HCT116 (cell line): Measurements from ENCODE around the gene GTF2IRD1. TPM values are rescaled to one million over a fixed set of nuclear protein-coding genes. Genes with fewer than 3 reads are reported as not detected.

Source experiments
- ATAC-seq: fragments of 200-7000 bp; cut with Tn5 transposase; 2 replicates; pipeline ENCODE4 v1.9.1; 2020; ENCODE audit warnings: mild to moderate bottlenecking, moderate library complexity
- BruUV-seq: library from RNA; stranded (reverse); fragments of 400-500 nt; replicated peaks from 2 replicates; lab custom pipeline; 2021; lab: Mats Ljungman, UMichigan
- CTCF ChIA-PET: fragments of 300-600 bp; sonication (Branson Sonifier 250); formaldehyde crosslinking; loops from one replicate; lab custom pipeline; 2021; ENCODE audit warnings: antibody characterized with exemption; lab: Charles Lee
- POLR2A ChIA-PET: fragments of 300-600, 350-600 bp; sonication (Branson Sonifier 250); formaldehyde crosslinking; loops from one replicate; lab custom pipeline; 2021; ENCODE audit warnings: antibody characterized with exemption; lab: Charles Lee
- RAD21 ChIA-PET, 2 experiments: fragments of 300-600 bp; sonication (Branson Sonifier 250); formaldehyde crosslinking; loops; one replicate each; lab custom pipeline; 2023; ENCODE audit warnings: low total read pairs in 2 of 2; ENCODE audit not compliant: uncharacterized antibody in 2 of 2, unreplicated experiment in 2 of 2, low non-redundant PET in 1 of 2; lab: Charles Lee
- DNase-seq: peaks from one replicate; pipeline ENCODE4 v3.0.0-alpha.2; 2010; ENCODE audit warnings: low read depth, low spot score
- H2AFZ ChIP-seq: fragments of 200-600 bp; shearing (Covaris generic), sonication (generic); 2 replicates; pipeline ENCODE4 v1.6.1; 2017; ENCODE audit warnings: low read depth, mixed run types, mixed read lengths, antibody characterized with exemption, low read length; ENCODE audit not compliant: poor library complexity, severe bottlenecking
- H3K27ac ChIP-seq: 2 replicates; pipeline ENCODE4 v1.5.1; 2012; ENCODE audit warnings: low read depth, low read length
- H3K27me3 ChIP-seq: fragments of 200-600 bp; sonication (generic); 2 replicates; pipeline ENCODE4 v1.6.1; 2016; ENCODE audit warnings: mixed run types, low read length, mixed read lengths; ENCODE audit not compliant: insufficient read depth
- H3K36me3 ChIP-seq, 2 experiments: fragments of 200-500 bp in 1 of 2; fragments of 200-600 bp in 1 of 2; sonication (Bioruptor generic) in 1 of 2; sonication (generic) in 1 of 2; 2 replicates each; pipeline versions ENCODE4 v1.5.1 to v1.6.1; 2014 to 2016; ENCODE audit warnings: low read length in 2 of 2, inconsistent platforms in 1 of 2, mixed read lengths in 1 of 2, mixed run types in 1 of 2; ENCODE audit not compliant: insufficient read depth in 2 of 2, control insufficient read depth in 1 of 2
- H3K4me1 ChIP-seq, 2 experiments: fragments of 200-600 bp in 1 of 2; sonication (generic) in 1 of 2; 2 replicates each; pipeline versions ENCODE4 v1.5.1 to v1.6.1; 2012 to 2017; ENCODE audit warnings: low read length in 2 of 2, inconsistent platforms in 1 of 2, mild to moderate bottlenecking in 1 of 2, mixed read lengths in 1 of 2, mixed run types in 1 of 2, moderate library complexity in 1 of 2; ENCODE audit not compliant: insufficient read depth in 2 of 2, control insufficient read depth in 1 of 2
- H3K4me2 ChIP-seq: fragments of 200-600 bp; sonication (generic); 2 replicates; pipeline ENCODE4 v1.6.1; 2017; ENCODE audit warnings: mixed run types, low read length, mixed read lengths
- H3K4me3 ChIP-seq, 2 experiments: fragments of 200-600 bp in 1 of 2; sonication (generic) in 1 of 2; replicated peaks in 1 of 2; 2 replicates each; pipeline ENCODE4 v1.5.1; 2011 to 2016; ENCODE audit warnings: low read length in 2 of 2, control low read depth in 1 of 2, low read depth in 1 of 2, mild to moderate bottlenecking in 1 of 2, mixed read lengths in 1 of 2, mixed run types in 1 of 2
- H3K79me2 ChIP-seq: fragments of 200-600 bp; sonication (generic); 2 replicates; pipeline ENCODE4 v1.6.1; 2017; ENCODE audit warnings: mild to moderate bottlenecking, mixed run types, low read length, moderate library complexity, mixed read lengths; ENCODE audit not compliant: insufficient read depth
- H3K9ac ChIP-seq: fragments of 200-600 bp; sonication (generic); 2 replicates; pipeline ENCODE4 v1.6.1; 2016; ENCODE audit warnings: low read length, mixed read lengths
- H3K9me2 ChIP-seq: fragments of 200-600 bp; sonication (generic), shearing (Covaris generic); 2 replicates; pipeline ENCODE4 v1.6.1; 2017; ENCODE audit warnings: mixed run types, mild to moderate bottlenecking, moderate library complexity; ENCODE audit not compliant: insufficient read depth
- H3K9me3 ChIP-seq, 2 experiments: fragments of 200-500 bp in 1 of 2; fragments of 200-600 bp in 1 of 2; sonication (Bioruptor generic) in 1 of 2; sonication (generic) in 1 of 2; 2 replicates each; pipeline ENCODE4 v1.6.1; 2014 to 2017; ENCODE audit warnings: low read length in 2 of 2, mixed read lengths in 2 of 2, inconsistent platforms in 1 of 2, low read depth in 1 of 2, mild to moderate bottlenecking in 1 of 2, mixed run types in 1 of 2, moderate library complexity in 1 of 2; ENCODE audit not compliant: control insufficient read depth in 1 of 2, insufficient read depth in 1 of 2
- H4K20me1 ChIP-seq: fragments of 200-600 bp; sonication (generic), shearing (Covaris generic); 2 replicates; pipeline ENCODE4 v1.6.1; 2017; ENCODE audit warnings: mixed run types, mild to moderate bottlenecking, moderate library complexity; ENCODE audit not compliant: insufficient read depth
- CBX3 ChIP-seq: IDR thresholded peaks from 2 replicates; pipeline ENCODE4 v1.6.1; 2012; ENCODE audit warnings: low read depth
- EZH2 ChIP-seq: fragments of 200-600 bp; sonication (generic); IDR thresholded peaks from 2 replicates; pipeline ENCODE4 v1.6.1; 2017; ENCODE audit warnings: antibody characterized with exemption, mixed run types
- EZH2phosphoT487 ChIP-seq: fragments of 200-600 bp; IDR thresholded peaks from 2 replicates; pipeline ENCODE4 v1.6.1; 2018; ENCODE audit warnings: antibody characterized with exemption, borderline replicate concordance
- JUND ChIP-seq: IDR thresholded peaks from 2 replicates; pipeline ENCODE4 v1.6.1; 2012
- MAX ChIP-seq: IDR thresholded peaks from 2 replicates; pipeline ENCODE4 v1.6.1; 2012
- POLR2A ChIP-seq: IDR thresholded peaks from 2 replicates; pipeline ENCODE4 v1.7.0; 2011; ENCODE audit warnings: borderline replicate concordance; ENCODE audit not compliant: insufficient read depth, insufficient read length; ENCODE audit errors: extremely low read depth
- POLR2AphosphoS5 ChIP-seq: IDR thresholded peaks from 2 replicates; pipeline ENCODE4 v1.6.1; 2011; ENCODE audit warnings: mild to moderate bottlenecking, low read depth, low read length, moderate library complexity
- SIN3A ChIP-seq: IDR thresholded peaks from 2 replicates; pipeline ENCODE4 v1.6.1; 2012; ENCODE audit warnings: low read depth
- SP1 ChIP-seq: IDR thresholded peaks from 2 replicates; pipeline ENCODE4 v1.6.1; 2012; ENCODE audit warnings: low read depth
- ZFX ChIP-seq: fragments of 450-650 bp; IDR thresholded peaks from 2 replicates; pipeline ENCODE4 v1.6.1; 2017
- ZNF274 ChIP-seq: fragments of 200-500 bp; sonication (Bioruptor generic); IDR thresholded peaks from 2 replicates; pipeline ENCODE4 v1.6.1; 2014; ENCODE audit warnings: mild to moderate bottlenecking, low read depth, low read length, inconsistent platforms
- intact Hi-C: fragments of 100-400 bp; cut with micrococcal nuclease; formaldehyde crosslinking; loops from 2 replicates; pipeline ENCODE4 v1.10.0; 2022
- total RNA-seq: library from RNA; stranded (reverse); gene quantifications from one replicate; pipeline ENCODE4 v1.2.1, GENCODE V29; 2021; ENCODE audit not compliant: unreplicated experiment

GTF2IRD1 gene
- total RNA-seq, 1 experiment from 2014 or later = 34.5 TPM

DNA sequence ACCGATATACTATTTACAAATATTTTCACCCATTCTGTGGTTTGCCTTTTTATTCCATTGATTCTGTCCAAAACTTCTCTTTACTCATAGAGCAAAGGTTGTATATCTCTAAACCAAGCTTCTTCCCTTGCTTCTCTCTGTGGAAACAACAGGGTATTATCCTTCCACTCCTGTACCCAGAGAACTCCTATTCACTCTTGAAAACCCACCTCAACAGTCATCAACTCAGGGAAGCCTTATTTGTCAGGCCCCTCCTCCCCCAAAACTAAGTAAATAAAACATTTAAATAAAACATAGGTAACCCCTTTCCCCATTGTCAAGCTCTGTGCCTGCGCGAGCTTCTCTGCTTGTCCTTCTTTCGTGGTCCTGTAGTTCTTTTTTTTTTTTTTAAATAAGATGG is 44.6 kb downstream of the GTF2IRD1 start:
- no peaks in the 10 kb centered on the region for H3K27me3 ChIP-seq
- H4K20me1 ChIP-seq = no peaks in the 10 kb centered on the region
- ChIA-PET CTCF (interaction anchor here (0.6 kb wide), 1 partner anchor 53 kb away, joined by 3 read pairs; no protein-coding TSS in a partner anchor), RAD21 (no interaction called here)
- H3K79me2 ChIP-seq = no peaks in the 10 kb centered on the region; the same call in 1 of the 2 replicates
- no peak overlapping the region for H3K4me2 ChIP-seq
- H2AFZ ChIP-seq = no peak overlapping the region
- no peak overlapping the region for H3K27ac ChIP-seq
- TF ChIP-seq POLR2AphosphoS5 (no peak), EZH2phosphoT487 (no peak), ZNF274 (no peak), POLR2A (no peak), JUND (no peak), ZFX (no peak), SIN3A (no peak)
- TF ChIP-seq, all 23 proteins: peak for 0
- Histone ChIP-seq H3K4me1 (peaks cover 0 to 4% of the 10 kb centered on the region in 2 experiments; a peak in 1 of 4 replicates), H3K36me3 (no peaks in the 10 kb centered on the region), H3K4me3 (no peak overlapping the region), H3K9me3 (no peaks in the 10 kb centered on the region), H3K9ac (no peak overlapping the region), H3K9me2 (no peaks in the 10 kb centered on the region)
- intact Hi-C loops = no loop called here
- DNase-seq (no peak), ATAC-seq (no peak)
- POLR2A ChIA-PET = no interaction called here
- BruUV-seq = no TSS peak

DNA sequence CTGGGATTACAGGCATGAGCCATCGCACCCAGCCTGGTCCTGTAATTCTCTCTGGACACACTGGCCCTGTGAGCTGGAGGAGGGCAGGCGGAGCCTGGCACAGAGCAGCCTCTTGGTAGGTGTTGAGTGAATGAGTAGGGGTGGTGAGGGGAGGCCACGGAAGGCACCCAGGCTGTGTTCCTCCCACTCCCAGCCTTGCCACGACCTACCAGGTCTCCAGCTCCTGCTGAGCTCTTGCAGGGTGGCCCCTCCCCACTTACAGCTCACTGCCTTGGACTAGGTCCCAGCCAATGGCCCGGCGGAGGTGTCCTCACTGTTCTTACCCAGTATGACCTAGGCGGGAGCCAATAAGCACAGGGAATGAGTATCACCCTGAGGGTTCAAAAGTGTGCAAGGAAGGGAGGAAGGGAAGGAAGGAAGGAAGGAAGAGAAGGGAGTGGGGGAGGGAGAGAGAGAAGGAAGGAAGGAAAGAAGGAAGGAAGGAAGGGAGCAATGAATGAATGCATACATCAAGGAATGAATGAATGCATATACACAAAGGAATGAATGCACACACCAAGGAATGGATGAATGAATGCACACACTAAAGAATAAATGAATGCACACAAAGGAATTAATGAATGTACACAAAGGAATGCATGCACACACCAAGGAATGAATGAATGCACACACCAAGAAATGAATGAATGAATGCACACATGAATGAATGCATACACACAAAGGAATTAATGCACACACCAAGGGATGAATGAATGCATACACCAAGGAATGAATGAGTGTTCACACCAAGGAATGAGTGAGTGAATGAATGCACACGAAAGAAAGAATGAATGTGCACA is 45.5 kb downstream of the GTF2IRD1 start:
- POLR2A ChIA-PET = no interaction called here
- peak; percentile 51 for ATAC-seq
- CTCF ChIA-PET = no interaction called here
- Histone ChIP-seq H4K20me1 (no peaks in the 10 kb centered on the region), H3K27ac (no peak overlapping the region), H2AFZ (no peak overlapping the region), H3K4me1 (peaks cover 0 to 4% of the 10 kb centered on the region in 2 experiments; a peak in 1 of 4 replicates), H3K9me3 (no peaks in the 10 kb centered on the region), H3K36me3 (no peaks in the 10 kb centered on the region), H3K4me3 (no peak overlapping the region), H3K9ac (no peak overlapping the region), H3K79me2 (no peaks in the 10 kb centered on the region; the same call in 1 of the 2 replicates), H3K27me3 (no peaks in the 10 kb centered on the region), H3K9me2 (no peaks in the 10 kb centered on the region), H3K4me2 (no peak overlapping the region)
- BruUV-seq = no TSS peak
- TF ChIP-seq MAX (no peak), CBX3 (no peak), SP1 (no peak), ZFX (no peak), EZH2 (no peak)
- no peak for DNase-seq
- RAD21 ChIA-PET = interaction anchor here in 1 of 2 experiments (0.7 kb wide), 1 partner anchor 618 kb away, joined by 3 read pairs; no protein-coding TSS in a partner anchor
- intact Hi-C loops = no loop called here
